GM18909 (cell line): ENCODE measurements around the gene DCDC2C.
"Not testable (repeated sequence)": the region's sequence is repeated elsewhere in the genome, so short reads cannot be mapped to it uniquely, and the experiment has no call there.

Experiments
- ATAC-seq: cut with Tn5 transposase; IDR thresholded peaks from one replicate; pipeline ENCODE4 v1.9.1; 2021; ENCODE audit warnings: mild to moderate bottlenecking; ENCODE audit not compliant: unreplicated experiment, poor library complexity

Gene DCDC2C

GRCh38 chr2:3703236-3703756, at the start of gene DCDC2C:
Gene DCDC2C, plus strand, starts transcription at chr2:3703575. Its CDS starts 177 bp downstream, at chr2:3703752.
- ATAC-seq, result no peak

GRCh38 chr2:3654011-3654410, 49.4 kb upstream of the DCDC2C start:
- no peak for ATAC-seq

GRCh38 chr2:3654531-3655225, 48.7 kb upstream of the DCDC2C start:
- no peak for ATAC-seq

- no peak for ATAC-seq
These were observed 47.3 kb upstream of the DCDC2C start for GRCh38 chr2:3655871-3656761.

- ATAC-seq, result no peak
These were observed 46.3 kb upstream of the DCDC2C start for GRCh38 chr2:3656762-3657721.

- ATAC-seq, result no peak
These were observed 45.5 kb upstream of the DCDC2C start, which contains the start of gene ALLC for GRCh38 chr2:3657881-3658280. Gene ALLC, plus strand, starts transcription at chr2:3658200. Its CDS starts 12,958 bp downstream, at chr2:3671158.

- ATAC-seq, result no peak
These were observed 43.6 kb upstream of the DCDC2C start for GRCh38 chr2:3659447-3660432.

GRCh38 chr2:3660640-3661039, 42.7 kb upstream of the DCDC2C start:
- ATAC-seq, result not testable (repeated sequence)

GRCh38 chr2:3661149-3661660, 42.2 kb upstream of the DCDC2C start:
- ATAC-seq, result no peak

- no peak for ATAC-seq
These were observed 41.1 kb upstream of the DCDC2C start for GRCh38 chr2:3662239-3662638.

GRCh38 chr2:3664118-3664517, 39.3 kb upstream of the DCDC2C start:
- ATAC-seq, result no peak

- no peak for ATAC-seq
These were observed 38.5 kb upstream of the DCDC2C start for GRCh38 chr2:3664925-3665324.

GRCh38 chr2:3665886-3666612, 37.3 kb upstream of the DCDC2C start:
- no peak for ATAC-seq

GRCh38 chr2:3666613-3666975, 36.8 kb upstream of the DCDC2C start:
- no peak for ATAC-seq

- ATAC-seq, result no peak
These were observed 36.2 kb upstream of the DCDC2C start for GRCh38 chr2:3667151-3667631.

GRCh38 chr2:3669656-3670055, 33.7 kb upstream of the DCDC2C start:
- no peak for ATAC-seq

- no peak for ATAC-seq
These were observed 33.0 kb upstream of the DCDC2C start for GRCh38 chr2:3670376-3670775.

- no peak for ATAC-seq
These were observed 32.4 kb upstream of the DCDC2C start for GRCh38 chr2:3670941-3671340.
